SK-N-SH treated with all-trans-retinoic acid at 6 μM for 48 hours (cell line): ENCODE measurements around the gene SERPINF2.

Source experiments
- ARNTL ChIP-seq: fragments of 450-650 bp; formaldehyde crosslinking; IDR thresholded peaks from 2 replicates; pipeline ENCODE4 v1.5.0; 2020; ENCODE audit warnings: low read depth, mild to moderate bottlenecking, moderate library complexity, borderline replicate concordance
- RARB ChIP-seq: fragments of 250-450 bp; sonication (Bioruptor Pico); IDR thresholded peaks from 2 replicates; pipeline ENCODE4 v1.8.0; 2021; ENCODE audit warnings: mild to moderate bottlenecking, moderate library complexity
- TCF4 ChIP-seq: fragments of 250-450 bp; sonication (Bioruptor Pico); IDR thresholded peaks from 2 replicates; pipeline ENCODE4 v1.8.0; 2021; ENCODE audit warnings: mild to moderate bottlenecking, moderate library complexity, borderline replicate concordance
- ZFP3 ChIP-seq: fragments of 250-450 bp; sonication (Bioruptor Pico); IDR thresholded peaks from 2 replicates; pipeline ENCODE4 v1.5.0; 2020; ENCODE audit warnings: mild to moderate bottlenecking, moderate library complexity
- ZNF70 ChIP-seq: fragments of 450-650 bp; formaldehyde crosslinking; IDR thresholded peaks from 2 replicates; pipeline ENCODE4 v1.5.0; 2020; ENCODE audit warnings: mild to moderate bottlenecking, moderate library complexity
- TF ChIP-seq, protein P1 (sequence below): fragments of 250-450 bp; sonication (Bioruptor Pico); IDR thresholded peaks from 2 replicates; pipeline ENCODE4 v1.8.0; 2020; ENCODE audit warnings: mild to moderate bottlenecking, moderate library complexity, borderline replicate concordance
- TF ChIP-seq, protein P2 (sequence below): fragments of 250-450 bp; sonication (Bioruptor Pico); IDR thresholded peaks from 2 replicates; pipeline ENCODE4 v1.5.1; 2020; ENCODE audit warnings: low read depth, mild to moderate bottlenecking, moderate library complexity

DNA sequence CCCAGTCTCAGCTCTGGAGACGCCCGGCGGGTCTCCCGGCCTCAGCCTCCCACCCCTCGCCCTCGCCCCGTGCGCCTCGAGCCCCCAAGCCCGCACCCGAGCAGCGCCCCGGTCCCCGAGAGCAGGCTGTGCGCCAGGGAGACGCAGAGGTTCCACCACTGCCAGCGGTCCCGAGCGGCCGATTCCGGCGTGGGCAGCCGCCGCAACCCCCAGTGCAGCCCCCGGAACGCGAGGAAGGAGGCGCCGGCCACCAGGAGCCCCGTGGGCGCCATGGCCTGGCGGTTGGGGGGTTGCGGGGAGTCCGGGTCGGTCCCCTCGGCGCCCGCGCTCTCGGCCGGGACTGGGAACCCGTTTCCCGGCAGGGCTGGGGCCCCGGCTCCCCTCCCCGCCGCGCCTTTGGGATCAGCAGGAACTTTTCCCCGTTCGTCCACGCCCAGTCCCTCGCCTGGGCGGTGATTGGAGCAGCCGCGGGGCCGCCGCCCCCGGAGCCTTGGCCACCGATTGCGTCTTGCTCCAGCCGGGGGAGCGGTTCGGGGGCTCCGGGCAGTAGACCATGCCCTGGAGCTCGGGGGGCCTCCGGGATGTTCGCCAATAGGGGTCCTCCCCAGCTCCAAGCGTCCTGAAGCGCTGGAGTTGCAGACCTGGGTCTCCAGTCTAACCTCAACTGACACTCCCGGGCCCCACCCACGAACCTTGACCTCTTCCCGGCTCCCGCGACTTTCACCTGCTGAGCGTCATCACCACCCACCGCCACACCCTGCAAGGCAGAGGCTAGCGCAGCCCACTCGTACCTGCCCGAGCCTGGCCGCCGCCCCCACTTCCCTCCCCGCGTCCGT lies 32.5 kb upstream of the SERPINF2 start, which contains the start of gene TLCD2:
- TF ChIP-seq ARNTL (CRISPR knock-in tag) (no peak), RARB (no peak), ZFP3 (CRISPR knock-in tag) (no peak), ZNF70 (no peak), TCF4 (CRISPR knock-in tag) (no peak)
- TF ChIP-seq, protein P1, sequence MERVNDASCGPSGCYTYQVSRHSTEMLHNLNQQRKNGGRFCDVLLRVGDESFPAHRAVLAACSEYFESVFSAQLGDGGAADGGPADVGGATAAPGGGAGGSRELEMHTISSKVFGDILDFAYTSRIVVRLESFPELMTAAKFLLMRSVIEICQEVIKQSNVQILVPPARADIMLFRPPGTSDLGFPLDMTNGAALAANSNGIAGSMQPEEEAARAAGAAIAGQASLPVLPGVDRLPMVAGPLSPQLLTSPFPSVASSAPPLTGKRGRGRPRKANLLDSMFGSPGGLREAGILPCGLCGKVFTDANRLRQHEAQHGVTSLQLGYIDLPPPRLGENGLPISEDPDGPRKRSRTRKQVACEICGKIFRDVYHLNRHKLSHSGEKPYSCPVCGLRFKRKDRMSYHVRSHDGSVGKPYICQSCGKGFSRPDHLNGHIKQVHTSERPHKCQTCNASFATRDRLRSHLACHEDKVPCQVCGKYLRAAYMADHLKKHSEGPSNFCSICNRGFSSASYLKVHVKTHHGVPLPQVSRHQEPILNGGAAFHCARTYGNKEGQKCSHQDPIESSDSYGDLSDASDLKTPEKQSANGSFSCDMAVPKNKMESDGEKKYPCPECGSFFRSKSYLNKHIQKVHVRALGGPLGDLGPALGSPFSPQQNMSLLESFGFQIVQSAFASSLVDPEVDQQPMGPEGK (CRISPR knock-in tag), result no peak; the same call in 1 of the 2 replicates
- TF ChIP-seq, protein P2, sequence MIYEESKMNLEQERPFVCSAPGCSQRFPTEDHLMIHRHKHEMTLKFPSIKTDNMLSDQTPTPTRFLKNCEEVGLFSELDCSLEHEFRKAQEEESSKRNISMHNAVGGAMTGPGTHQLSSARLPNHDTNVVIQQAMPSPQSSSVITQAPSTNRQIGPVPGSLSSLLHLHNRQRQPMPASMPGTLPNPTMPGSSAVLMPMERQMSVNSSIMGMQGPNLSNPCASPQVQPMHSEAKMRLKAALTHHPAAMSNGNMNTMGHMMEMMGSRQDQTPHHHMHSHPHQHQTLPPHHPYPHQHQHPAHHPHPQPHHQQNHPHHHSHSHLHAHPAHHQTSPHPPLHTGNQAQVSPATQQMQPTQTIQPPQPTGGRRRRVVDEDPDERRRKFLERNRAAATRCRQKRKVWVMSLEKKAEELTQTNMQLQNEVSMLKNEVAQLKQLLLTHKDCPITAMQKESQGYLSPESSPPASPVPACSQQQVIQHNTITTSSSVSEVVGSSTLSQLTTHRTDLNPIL, result no peak
